Cerebellar nuclear complex (tissue), 1 donor: ENCODE results near the gene PARD3B.
"Not testable (repeated sequence)": the region's sequence is repeated elsewhere in the genome, so short reads cannot be mapped to it uniquely, and the experiment has no call there.

Experiments used
- DNase-seq, 2 experiments: peaks; one replicate each; lab custom pipeline; 2025; lab: John Stamatoyannopoulos, UW

Gene PARD3B

DNA sequence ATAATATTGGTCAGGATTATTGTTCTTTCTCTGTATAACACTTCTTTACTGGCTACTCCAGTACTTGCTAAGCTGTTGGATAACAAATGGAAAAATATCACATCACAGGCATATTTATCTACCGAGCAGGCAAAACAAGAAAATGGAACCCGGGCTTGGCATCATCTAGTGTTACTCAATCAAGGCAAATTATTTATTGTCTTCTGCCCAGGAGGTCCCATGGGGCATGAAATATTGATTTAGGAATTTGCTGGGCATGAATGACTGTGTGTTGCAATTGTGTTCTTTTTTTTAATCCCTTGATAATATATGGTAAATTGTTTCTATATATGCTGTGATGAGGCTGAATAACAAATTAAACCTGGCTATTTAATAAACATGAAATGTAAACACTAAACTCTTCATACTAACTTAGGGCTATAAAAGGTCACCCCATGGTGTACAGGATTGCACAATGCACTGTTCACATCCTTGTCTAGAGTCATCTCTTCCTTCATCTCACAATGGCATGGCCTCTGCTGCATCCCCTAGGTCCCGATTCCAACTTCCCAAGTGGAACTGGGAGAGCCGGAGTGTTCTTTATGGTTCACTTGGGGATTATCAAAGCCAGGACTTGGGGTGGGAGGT is 2.2 kb upstream of the PARD3B start:
- DNase-seq = no peak

DNA sequence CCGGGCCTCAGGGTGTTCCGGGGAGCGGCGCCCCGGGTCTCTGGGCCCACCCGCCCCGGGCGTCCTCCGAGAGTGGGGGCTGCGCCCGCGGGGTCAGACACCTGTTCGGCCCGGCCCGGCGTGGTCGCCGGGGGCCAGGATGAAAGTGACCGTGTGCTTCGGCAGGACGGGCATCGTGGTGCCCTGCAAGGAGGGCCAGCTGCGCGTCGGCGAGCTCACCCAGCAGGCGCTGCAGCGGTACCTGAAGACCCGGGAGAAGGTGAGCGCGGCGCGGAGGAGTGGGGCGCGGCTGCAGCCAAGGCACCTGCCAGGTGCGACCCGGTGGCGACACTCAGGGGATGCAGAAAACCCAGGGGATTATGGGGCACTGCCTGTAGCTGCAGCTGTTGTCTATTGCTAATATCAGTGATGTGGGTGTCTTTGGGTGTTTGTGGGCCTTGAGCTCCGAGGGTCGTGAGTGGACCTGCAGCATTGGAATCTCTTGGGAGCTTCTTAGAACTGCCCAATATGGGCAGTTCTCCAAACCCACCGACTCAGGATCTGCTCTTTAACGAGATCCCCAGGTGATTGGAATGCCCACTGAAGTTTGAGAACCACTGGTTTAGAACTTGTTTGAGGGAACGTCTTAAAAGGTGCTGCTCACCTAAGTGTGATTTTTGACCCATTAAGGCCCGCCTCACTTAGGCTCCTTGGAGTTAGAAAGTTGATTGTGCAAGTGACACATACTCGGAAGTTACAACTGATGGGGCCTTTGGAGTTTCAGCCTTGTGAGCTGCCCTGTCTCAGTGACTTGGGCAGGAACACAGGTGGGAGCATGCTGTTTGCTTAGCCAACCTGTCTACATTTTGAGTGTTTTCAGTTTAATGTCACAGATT is 823 bp downstream of the PARD3B start:
- no peak for DNase-seq

DNA sequence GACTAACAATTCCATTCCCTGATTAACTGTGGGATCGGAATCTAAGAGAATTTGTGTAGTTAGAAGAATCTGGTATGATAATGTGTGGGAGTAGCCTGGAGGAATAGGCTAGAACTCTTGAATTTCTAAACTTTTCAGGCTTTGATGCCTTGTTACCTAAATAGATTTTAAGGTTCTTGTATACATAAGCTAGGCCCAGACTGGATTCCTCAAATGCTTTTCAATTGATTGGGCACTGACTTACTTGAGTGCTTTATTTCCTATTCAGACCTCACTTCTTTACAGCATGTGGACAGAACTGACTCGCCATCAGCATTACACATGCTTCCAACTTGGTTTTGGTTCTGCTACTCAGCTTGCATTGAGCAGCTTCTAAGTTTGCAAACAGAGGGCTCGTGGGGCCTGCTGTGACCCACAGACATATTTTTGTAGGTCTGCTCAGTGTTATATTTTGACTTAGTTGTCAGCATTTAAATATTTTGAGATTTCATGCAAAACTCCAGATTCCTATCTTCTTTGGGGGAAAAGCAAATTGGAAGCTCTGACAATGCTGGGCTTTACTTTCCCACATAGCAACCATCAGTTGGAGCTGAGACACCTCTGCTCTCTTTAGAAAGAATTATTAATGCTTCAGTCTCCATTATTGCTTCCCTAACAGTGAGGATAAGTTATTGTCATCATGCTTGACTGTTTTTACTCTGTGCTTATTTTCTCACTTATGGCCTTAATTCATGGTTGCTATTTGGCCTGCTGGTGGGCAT is 5.7 kb downstream of the PARD3B start:
- DNase-seq = no peak

DNA sequence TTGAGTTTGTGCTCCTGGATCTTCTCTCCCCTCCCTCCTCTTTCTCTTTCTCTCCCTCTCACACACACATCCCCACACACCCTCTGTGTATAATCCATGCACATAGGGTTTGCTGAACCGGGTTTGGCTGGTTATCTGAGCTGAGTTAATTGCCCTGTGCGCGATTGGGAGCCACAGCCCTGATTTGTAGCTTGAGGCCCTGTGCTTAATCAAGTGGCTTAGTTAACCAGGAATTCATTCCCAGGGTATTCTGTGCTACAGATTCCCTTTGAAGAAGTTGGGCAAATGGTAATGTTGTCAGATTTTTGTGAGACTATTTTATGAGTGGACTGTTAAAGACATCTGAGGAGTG is 6.2 kb downstream of the PARD3B start:
- DNase-seq = no peak

DNA sequence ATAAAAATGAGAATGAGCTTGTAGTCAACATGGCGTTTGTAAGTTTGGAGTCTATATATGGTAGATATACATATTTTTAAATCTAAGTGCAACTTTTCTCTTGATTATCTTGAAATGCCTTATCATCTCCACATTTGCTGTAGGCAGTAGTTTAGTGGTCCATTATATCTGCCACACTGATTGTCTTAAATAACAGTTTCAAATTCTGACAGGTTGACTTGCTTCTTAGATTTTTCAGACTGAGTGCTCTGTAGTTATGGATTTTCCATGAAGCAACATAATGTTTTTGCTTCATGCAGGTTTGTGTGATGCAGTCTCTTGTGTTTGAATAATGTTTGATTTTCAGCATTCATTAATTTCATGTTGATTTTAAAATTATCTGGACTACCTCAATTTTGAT is 12.3 kb downstream of the PARD3B start:
- no peak for DNase-seq

DNA sequence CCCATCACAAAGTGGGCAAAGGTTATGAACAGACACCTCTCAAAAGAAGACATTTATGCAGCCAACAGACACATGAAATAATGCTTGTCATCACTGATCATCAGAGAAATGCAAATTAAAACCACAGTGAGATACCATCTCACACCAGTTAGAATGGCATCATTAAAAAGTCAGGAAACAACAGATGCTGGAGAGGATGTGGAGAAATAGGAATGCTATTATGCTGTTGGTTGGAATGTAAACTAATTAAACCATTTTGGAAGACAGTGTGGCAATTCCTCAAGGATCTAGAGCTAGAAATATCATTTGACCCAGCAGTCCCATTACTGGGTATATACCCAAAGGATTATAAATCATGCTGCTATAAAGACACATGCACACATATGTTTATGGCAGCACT is 14.1 kb downstream of the PARD3B start:
- not testable (repeated sequence) for DNase-seq

DNA sequence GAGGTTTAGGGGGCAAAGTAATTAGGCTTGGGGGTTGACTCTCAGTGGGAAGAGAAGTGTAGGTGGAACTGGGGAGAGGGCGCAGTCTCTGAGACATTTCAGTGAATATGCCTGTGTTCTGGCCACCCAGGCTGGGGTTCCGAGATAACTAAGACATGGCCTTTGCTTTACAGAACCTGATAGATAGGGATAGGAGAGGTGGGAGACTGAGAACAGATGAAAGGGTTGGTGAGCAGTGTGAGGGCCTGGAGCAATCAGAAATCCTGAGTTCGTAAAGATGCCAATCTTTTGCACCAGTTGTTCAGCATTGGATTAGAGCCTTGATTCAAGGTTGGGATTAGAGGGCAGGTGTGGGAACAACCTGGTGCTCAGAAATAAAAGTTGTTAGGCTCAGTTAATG is 15.6 kb downstream of the PARD3B start:
- DNase-seq = no peak

DNA sequence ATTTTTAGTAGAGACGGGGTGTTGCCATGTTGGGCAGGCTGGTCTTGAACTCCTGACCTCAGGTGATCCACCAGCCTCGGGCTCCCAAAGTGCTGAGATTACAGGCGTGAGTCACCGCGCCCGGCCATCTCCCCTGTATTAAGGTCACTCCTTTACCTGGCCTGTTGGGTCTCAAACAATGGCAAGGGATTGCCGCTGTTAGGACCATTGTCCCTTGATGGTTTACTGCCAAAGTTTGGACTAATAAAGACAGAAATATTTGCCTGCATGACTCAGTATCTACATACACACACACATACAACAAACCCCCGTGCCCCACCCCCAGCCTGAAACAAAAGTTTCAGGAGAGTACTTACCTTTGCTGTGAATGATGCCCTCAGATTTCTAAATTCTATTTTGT is 16.5 kb downstream of the PARD3B start:
- no peak for DNase-seq

DNA sequence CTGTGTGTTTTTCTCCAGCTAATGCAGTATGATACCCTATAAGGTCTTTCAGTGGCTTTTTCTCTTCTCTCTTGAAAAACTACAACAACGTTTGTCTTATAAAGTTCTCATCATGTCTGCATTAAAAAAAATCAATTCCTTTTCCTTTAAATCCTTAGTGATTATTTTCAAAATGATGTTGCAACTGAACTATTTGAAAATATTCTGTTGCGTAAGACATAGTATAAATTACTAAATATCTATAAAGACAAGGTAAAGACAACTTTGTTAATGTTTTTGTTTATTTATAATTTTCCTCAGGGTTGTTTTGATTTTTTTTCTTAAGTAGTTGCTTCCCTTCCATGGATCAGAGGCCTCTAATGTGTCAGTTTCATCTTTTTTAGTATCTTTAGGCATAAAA is 21.2 kb downstream of the PARD3B start:
- DNase-seq = no peak

- no peak for DNase-seq
Measured at GRCh38 chr2:204570421-204570820, 25.1 kb downstream of the PARD3B start.

DNA sequence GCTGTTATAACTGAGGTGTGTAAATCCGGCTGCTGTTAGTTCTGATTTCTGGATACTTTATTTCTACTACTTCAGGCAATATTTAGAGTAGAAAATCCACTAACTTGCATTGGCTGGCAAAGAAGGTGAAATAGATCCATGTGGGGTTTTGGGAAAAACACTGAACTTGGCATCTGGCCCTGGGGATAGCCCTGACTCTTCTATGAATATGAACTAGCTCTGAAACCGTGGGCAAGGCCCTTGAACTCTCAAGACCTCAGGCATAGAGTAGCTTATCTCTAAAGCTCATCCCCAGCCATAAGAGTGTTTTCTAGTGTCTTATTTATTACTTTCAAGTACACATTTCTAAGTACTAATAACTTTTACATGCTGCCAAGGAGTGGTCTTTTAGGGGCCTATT is 25.8 kb downstream of the PARD3B start:
- no peak for DNase-seq

DNA sequence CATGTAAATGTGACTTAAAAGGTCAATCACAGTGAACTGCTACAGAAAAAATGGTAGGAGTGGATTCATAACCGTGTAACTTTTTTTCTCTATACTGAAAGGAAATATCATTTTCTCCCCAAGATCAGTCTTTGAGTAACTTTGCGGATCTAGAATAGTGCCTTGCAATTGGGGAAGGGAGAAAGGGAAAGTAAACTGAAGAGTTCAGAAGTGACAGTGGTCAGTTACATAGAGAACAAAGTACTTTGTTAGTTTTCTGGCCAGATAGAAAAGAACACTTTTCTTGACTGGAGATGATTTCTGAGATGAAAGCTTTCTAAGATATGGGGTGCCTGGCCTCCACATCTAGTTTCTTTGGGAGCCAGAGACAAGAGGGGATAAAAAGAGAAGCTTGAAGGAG is 26.6 kb downstream of the PARD3B start:
- no peak for DNase-seq

- no peak for DNase-seq
Measured at GRCh38 chr2:204573221-204573620, 27.9 kb downstream of the PARD3B start.

DNA sequence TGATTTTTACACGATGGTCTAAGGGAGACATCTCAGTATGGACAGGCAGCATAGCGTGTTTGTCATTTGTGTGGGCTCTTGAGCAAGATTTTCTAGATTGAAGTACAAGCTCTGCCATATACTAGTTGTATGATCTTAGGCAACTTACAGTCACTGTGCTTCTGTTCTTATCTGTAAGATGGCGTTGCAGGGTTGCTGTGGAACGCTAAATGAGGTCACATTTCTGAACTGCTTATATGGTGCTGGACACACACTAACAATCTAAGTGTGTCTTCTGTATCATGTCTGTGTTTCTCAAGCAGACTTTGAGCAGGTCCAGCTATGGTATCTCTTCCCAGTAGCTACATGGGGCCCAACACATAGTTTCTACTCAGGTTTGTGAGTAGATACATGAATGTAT is 29.2 kb downstream of the PARD3B start:
- DNase-seq = no peak

- no peak for DNase-seq
Measured at GRCh38 chr2:204575463-204575862, 30.2 kb downstream of the PARD3B start.

DNA sequence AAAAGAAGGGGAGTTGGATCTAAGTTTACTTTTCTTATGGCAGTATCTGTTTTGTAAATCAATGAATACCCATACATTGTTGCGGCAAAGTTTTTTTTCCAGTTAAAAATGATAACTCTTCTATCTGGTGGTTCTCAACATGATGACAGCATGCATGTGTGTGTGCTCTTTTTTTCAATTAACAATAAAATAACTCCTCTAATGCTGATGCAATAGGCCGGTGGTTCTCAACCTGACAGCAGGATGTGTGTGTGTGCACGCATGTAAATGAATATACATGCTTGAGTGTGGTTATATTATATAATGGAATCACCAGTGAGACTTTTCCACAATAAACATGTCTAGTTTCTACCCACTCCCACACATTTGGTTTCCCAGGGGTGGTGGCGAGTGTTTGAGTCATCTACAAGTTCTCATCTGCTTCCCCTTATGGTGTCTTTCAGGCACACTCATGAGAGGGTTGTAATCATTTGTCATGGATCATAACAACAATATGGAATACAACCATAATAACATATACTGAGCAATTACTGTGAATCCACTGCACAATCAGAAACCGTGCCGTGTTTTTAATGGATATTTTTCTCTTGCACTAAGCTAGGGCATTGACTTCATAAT is 31.2 kb downstream of the PARD3B start:
- DNase-seq = no peak

DNA sequence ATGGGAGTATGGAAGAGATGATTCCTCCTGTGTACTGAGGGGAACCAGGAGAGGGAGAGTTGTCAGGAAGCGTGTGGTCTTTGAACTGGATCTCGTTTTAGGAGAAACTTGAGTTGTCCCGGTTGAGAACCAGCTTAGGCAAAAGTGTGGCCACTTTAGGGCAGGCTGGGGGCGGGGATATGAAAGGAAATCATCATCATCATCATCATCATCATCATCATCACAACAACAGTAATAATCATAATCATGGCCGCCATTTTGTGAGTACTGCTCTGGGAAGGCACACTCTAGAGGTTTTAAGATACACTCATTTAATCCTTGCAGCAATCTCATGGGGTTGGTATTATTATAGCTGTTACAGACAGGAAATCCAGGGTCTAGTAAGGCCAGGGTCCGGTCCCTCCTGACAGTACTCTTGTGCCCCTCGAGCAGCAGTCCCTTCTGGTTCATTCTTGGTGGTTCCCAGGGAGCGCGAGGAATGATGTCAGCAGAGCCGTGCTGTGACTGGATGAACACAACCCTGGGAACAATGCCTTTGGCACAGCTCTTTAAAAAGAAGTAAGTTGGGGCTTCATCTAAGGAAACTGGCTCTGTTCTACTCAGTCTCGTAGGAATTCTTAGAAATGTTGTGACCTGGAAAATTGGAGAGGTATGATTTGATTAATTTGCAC is 33.8 kb downstream of the PARD3B start:
- no peak for DNase-seq

GRCh38 chr2:204581946-204582345 is 36.7 kb downstream of the PARD3B start:
- no peak for DNase-seq

DNA sequence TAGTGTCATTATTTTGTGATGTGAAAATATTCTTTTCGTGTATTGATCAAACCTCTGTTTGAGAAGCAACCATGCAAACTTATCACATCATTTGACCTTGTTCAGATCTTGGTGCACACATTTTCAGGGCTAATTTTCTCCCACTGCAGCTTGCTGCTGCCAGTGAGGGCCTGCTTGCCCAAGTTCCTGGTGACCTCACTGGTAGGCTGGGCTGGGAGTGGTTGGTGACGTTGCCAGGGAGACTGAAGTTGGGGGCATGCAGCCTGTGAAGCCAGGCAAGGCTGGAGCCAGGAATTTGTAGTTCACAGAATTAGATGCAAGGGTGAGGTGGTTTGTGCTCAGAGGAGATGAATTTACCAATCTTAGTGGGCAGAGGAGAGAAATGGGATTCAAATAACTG is 38.5 kb downstream of the PARD3B start:
- DNase-seq = no peak

DNA sequence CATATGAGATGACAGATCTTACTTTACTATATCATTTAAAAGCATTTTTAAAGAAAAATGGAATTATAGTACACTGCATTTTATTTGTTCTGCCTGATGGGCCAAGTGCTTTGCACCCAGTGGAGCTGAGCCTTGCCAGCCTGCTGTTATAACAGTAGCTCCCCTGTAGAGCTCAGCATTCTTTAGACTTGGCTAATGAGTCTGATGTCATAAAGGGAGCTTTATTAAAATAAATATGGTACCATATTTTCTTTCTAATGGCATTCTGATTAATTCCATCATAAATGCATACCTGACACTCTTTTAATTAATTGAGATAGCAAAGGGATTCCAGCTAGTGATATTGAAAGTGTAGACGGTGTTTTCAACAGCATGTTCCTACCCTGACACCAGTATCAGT is 40.7 kb downstream of the PARD3B start:
- no peak for DNase-seq

GRCh38 chr2:204586444-204587180 is 41.3 kb downstream of the PARD3B start:
- DNase-seq = no peak
